GM21447 (cell line): Measurements from ENCODE around the gene C16orf96.

Source experiments
- ATAC-seq: cut with Tn5 transposase; IDR thresholded peaks from one replicate; pipeline ENCODE4 v1.9.1; 2021; ENCODE audit not compliant: unreplicated experiment

Gene C16orf96

GRCh38 chr16:4641895-4642294, 85.8 kb downstream of the C16orf96 start:
- ATAC-seq: no peak

GRCh38 chr16:4646773-4647643, 90.9 kb downstream of the C16orf96 start:
- ATAC-seq: no peak

- no peak for ATAC-seq
Measured at GRCh38 chr16:4647644-4647980, 91.5 kb downstream of the C16orf96 start.

- no peak for ATAC-seq
Measured at GRCh38 chr16:4648917-4649316, 92.8 kb downstream of the C16orf96 start.

- no peak for ATAC-seq
Measured at GRCh38 chr16:4649744-4650442, 93.8 kb downstream of the C16orf96 start.
